ENCODE results near the gene ZFP28. TPM values are rescaled to one million over a fixed set of nuclear protein-coding genes. Genes with fewer than 3 reads are reported as not detected.

Gene ZFP28
- total RNA-seq, 4 donors from 2014 or later: 0.20 to 5.4 (median 2.2) TPM

- WGBS, 2 donors (ENCODE audit: low coverage in 1 of 2): 96 to 100% methylated on average over 1 to 2 of the region's 2 CpGs
- no peaks in the 10 kb centered on the region for H3K27me3 ChIP-seq
- no peak overlapping the region for H3K27ac ChIP-seq
- no peak for DNase-seq
- in situ Hi-C loops (cut with MboI; ENCODE audit: low pct_ligation_motif_present in 1 of 4, low pct_unique_long_range_greater_than_20kb in 1 of 4, low sequenced_read_pairs in 3 of 4) (no loop called here), intact Hi-C loops (cut with DNase I; ENCODE audit: low total_unique reads) (no loop called here)
- H3K9me3 ChIP-seq: peaks cover 46 to 96% of the 10 kb centered on the region in 2 donors
- TF ChIP-seq EP300 (IDR thresholded peaks at IDR 0.05; ENCODE audit: low read depth) (no peak), POLR2AphosphoS5 (IDR thresholded peaks at IDR 0.05) (no peak), POLR2A (IDR thresholded peaks at IDR 0.05) (no peak)
- H3K4me3 ChIP-seq: no peak overlapping the region
- H3K4me1 ChIP-seq: peaks cover 0 to 10% (median 3%) of the 10 kb centered on the region in 4 donors
- peaks cover 0 to 28% (median 11%) of the 10 kb centered on the region in 4 donors for H3K36me3 ChIP-seq
Observed at GRCh38 chr19:56543776-56544175, 5.0 kb downstream of the ZFP28 start.

GRCh38 chr19:56547535-56547934 lies 8.8 kb downstream of the ZFP28 start:
- peaks cover 75 to 97% of the 10 kb centered on the region in 2 donors for H3K9me3 ChIP-seq
- no peak overlapping the region for H3K27ac ChIP-seq
- TF ChIP-seq POLR2A (IDR thresholded peaks at IDR 0.05): no peak
- TF ChIP-seq EP300 (IDR thresholded peaks at IDR 0.05; ENCODE audit: low read depth): no peak
- no peak for TF ChIP-seq POLR2AphosphoS5 (IDR thresholded peaks at IDR 0.05)
- TF ChIP-seq, protein P1, sequence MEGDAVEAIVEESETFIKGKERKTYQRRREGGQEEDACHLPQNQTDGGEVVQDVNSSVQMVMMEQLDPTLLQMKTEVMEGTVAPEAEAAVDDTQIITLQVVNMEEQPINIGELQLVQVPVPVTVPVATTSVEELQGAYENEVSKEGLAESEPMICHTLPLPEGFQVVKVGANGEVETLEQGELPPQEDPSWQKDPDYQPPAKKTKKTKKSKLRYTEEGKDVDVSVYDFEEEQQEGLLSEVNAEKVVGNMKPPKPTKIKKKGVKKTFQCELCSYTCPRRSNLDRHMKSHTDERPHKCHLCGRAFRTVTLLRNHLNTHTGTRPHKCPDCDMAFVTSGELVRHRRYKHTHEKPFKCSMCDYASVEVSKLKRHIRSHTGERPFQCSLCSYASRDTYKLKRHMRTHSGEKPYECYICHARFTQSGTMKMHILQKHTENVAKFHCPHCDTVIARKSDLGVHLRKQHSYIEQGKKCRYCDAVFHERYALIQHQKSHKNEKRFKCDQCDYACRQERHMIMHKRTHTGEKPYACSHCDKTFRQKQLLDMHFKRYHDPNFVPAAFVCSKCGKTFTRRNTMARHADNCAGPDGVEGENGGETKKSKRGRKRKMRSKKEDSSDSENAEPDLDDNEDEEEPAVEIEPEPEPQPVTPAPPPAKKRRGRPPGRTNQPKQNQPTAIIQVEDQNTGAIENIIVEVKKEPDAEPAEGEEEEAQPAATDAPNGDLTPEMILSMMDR (IDR thresholded peaks at IDR 0.05): no peak
- intact Hi-C loops (cut with DNase I; ENCODE audit: low total_unique reads): no loop called here
- no peaks in the 10 kb centered on the region for H3K27me3 ChIP-seq
- in situ Hi-C loops (cut with MboI; ENCODE audit: low pct_ligation_motif_present in 1 of 4, low pct_unique_long_range_greater_than_20kb in 1 of 4, low sequenced_read_pairs in 3 of 4): no loop called here
- H3K36me3 ChIP-seq: peaks cover 0 to 55% (median 25%) of the 10 kb centered on the region in 4 donors
- H3K4me1 ChIP-seq: no peaks in the 10 kb centered on the region
- H3K4me3 ChIP-seq: no peak overlapping the region
- no peak for DNase-seq
- 75 to 80% methylated on average over 1 to 6 of the region's 6 CpGs for WGBS, 2 donors (ENCODE audit: low coverage in 1 of 2)

- DNase-seq: no peak
- no peak overlapping the region for H3K27ac ChIP-seq
- no peaks in the 10 kb centered on the region for H3K4me1 ChIP-seq
- in situ Hi-C loops (cut with MboI; ENCODE audit: low pct_ligation_motif_present in 1 of 4, low pct_unique_long_range_greater_than_20kb in 1 of 4, low sequenced_read_pairs in 3 of 4): no loop called here
- no peak overlapping the region for H3K4me3 ChIP-seq
- intact Hi-C loops (cut with DNase I; ENCODE audit: low total_unique reads): no loop called here
- H3K36me3 ChIP-seq: peaks cover 0 to 58% (median 27%) of the 10 kb centered on the region in 4 donors
- TF ChIP-seq POLR2AphosphoS5 (IDR thresholded peaks at IDR 0.05) (no peak), EP300 (IDR thresholded peaks at IDR 0.05; ENCODE audit: low read depth) (no peak), POLR2A (IDR thresholded peaks at IDR 0.05) (no peak)
- TF ChIP-seq, protein P1 (IDR thresholded peaks at IDR 0.05): no peak
- no peaks in the 10 kb centered on the region for H3K27me3 ChIP-seq
- 78 to 88% methylated on average over 1 to 6 of the region's 6 CpGs for WGBS, 2 donors (ENCODE audit: low coverage in 1 of 2)
- H3K9me3 ChIP-seq: peaks cover 97 to 99% of the 10 kb centered on the region in 2 donors
Observed at GRCh38 chr19:56554272-56554869, 15.6 kb downstream of the ZFP28 start.

DNA sequence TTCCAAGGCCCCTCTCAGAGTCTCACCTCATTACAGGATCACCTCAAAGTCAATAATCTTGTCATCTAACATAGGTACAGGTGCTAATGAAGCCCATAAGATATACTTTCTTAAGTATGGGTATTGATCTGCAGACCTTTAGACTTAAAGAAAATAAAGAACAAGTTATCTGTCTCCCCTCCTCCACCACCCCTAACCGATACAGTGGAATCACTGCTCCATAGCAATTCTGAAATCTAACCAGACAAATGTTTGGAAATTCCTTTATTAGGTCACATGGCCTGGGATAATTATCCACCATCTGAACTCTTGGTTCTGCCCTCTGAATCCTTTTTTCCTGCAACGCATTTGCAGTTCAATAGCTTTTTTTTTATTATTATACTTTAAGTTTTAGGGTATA lies 24.0 kb downstream of the ZFP28 start:
- Histone ChIP-seq H3K36me3 (peaks cover 0 to 13% (median 0%) of the 10 kb centered on the region in 4 donors), H3K27ac (no peak overlapping the region), H3K4me1 (peaks cover 0 to 5% (median 1%) of the 10 kb centered on the region in 4 donors), H3K9me3 (peaks cover 71 to 75% of the 10 kb centered on the region in 2 donors), H3K4me3 (no peak overlapping the region), H3K27me3 (no peaks in the 10 kb centered on the region)
- no peak for DNase-seq
- TF ChIP-seq EP300 (IDR thresholded peaks at IDR 0.05; ENCODE audit: low read depth): no peak
- no peak for TF ChIP-seq POLR2A (IDR thresholded peaks at IDR 0.05)
- TF ChIP-seq, protein P1 (IDR thresholded peaks at IDR 0.05): no peak
- no peak for TF ChIP-seq POLR2AphosphoS5 (IDR thresholded peaks at IDR 0.05)
- in situ Hi-C loops (cut with MboI; ENCODE audit: low pct_ligation_motif_present in 1 of 4, low pct_unique_long_range_greater_than_20kb in 1 of 4, low sequenced_read_pairs in 3 of 4) (no loop called here), intact Hi-C loops (cut with DNase I; ENCODE audit: low total_unique reads) (no loop called here)
- 91 to 100% methylated on average over 1 to 2 of the region's 2 CpGs for WGBS, 2 donors (ENCODE audit: low coverage in 1 of 2)

All from transverse colon (tissue), 4 donors.